Measurements from ENCODE around the gene SIK3.
"Not testable (repeated sequence)": the region's sequence is repeated elsewhere in the genome, so short reads cannot be mapped to it uniquely, and the experiment has no call there.

The SIK3 gene

GRCh38 chr11:117098269-117099232 is at the start of gene SIK3:
SIK3 (minus strand) TSS chr11:117098428; CDS start chr11:117098415, 13 bp downstream.
- peak; percentile 93 for DNase-seq

- peak; percentile 49 for DNase-seq
Measured at GRCh38 chr11:117146521-117146920, 48.3 kb upstream of the SIK3 start.

- peak; percentile 46 for DNase-seq
Measured at GRCh38 chr11:117145393-117145761, 47.1 kb upstream of the SIK3 start.

GRCh38 chr11:117144477-117145392 is 46.5 kb upstream of the SIK3 start:
- peak; percentile 69 for DNase-seq

GRCh38 chr11:117143871-117144476 is 45.7 kb upstream of the SIK3 start, which contains the start of gene PAFAH1B2:
PAFAH1B2 (plus strand) TSS chr11:117144287; CDS start chr11:117152448, 8,161 bp downstream.
- peak; percentile 94 for DNase-seq

- peak; percentile 59 for DNase-seq
Measured at GRCh38 chr11:117143390-117143789, 45.2 kb upstream of the SIK3 start.

GRCh38 chr11:117137223-117138086 is 39.2 kb upstream of the SIK3 start:
- DNase-seq = not testable (repeated sequence)

- not testable (repeated sequence) for DNase-seq
Measured at GRCh38 chr11:117134979-117135378, 36.8 kb upstream of the SIK3 start.

- no peak for DNase-seq
Measured at GRCh38 chr11:117134431-117134830, 36.2 kb upstream of the SIK3 start.

- no peak for DNase-seq
Measured at GRCh38 chr11:117130879-117131278, 32.7 kb upstream of the SIK3 start.

- DNase-seq = not testable (repeated sequence)
Measured at GRCh38 chr11:117130396-117130795, 32.2 kb upstream of the SIK3 start.

GRCh38 chr11:117128289-117128688 is 30.1 kb upstream of the SIK3 start:
- no peak for DNase-seq

GRCh38 chr11:117127171-117127901 is 29.1 kb upstream of the SIK3 start:
- no peak for DNase-seq

GRCh38 chr11:117126223-117126965 is 28.2 kb upstream of the SIK3 start:
- DNase-seq = no peak

- no peak for DNase-seq
Measured at GRCh38 chr11:117122556-117122955, 24.3 kb upstream of the SIK3 start.

GRCh38 chr11:117121176-117121575 is 22.9 kb upstream of the SIK3 start:
- DNase-seq = peak; percentile 82

- no peak for DNase-seq
Measured at GRCh38 chr11:117117681-117118080, 19.5 kb upstream of the SIK3 start.

GRCh38 chr11:117112939-117113338 is 14.7 kb upstream of the SIK3 start:
- DNase-seq = not testable (repeated sequence)

- DNase-seq = not testable (repeated sequence)
Measured at GRCh38 chr11:117112497-117112896, 14.3 kb upstream of the SIK3 start.

- no peak for DNase-seq
Measured at GRCh38 chr11:117110294-117110950, 12.2 kb upstream of the SIK3 start.

Data from fibroblast of skin of right biceps (primary cell).